GM21423 (cell line): ENCODE measurements around the gene RIOK1.
"Not testable (repeated sequence)": the region's sequence is repeated elsewhere in the genome, so short reads cannot be mapped to it uniquely, and the experiment has no call there.

ENCODE experiments used
- ATAC-seq: cut with Tn5 transposase; IDR thresholded peaks from one replicate; pipeline ENCODE4 v1.9.1; 2021; ENCODE audit warnings: mild to moderate bottlenecking, moderate library complexity; ENCODE audit not compliant: unreplicated experiment

RIOK1 gene

GRCh38 chr6:7439228-7439627, 49.6 kb downstream of the RIOK1 start:
- ATAC-seq: no peak

- no peak for ATAC-seq
Measured at GRCh38 chr6:7440476-7440875, 50.9 kb downstream of the RIOK1 start.

- ATAC-seq: no peak
Measured at GRCh38 chr6:7441048-7441775, 51.6 kb downstream of the RIOK1 start.

GRCh38 chr6:7442467-7442866, 52.9 kb downstream of the RIOK1 start:
- no peak for ATAC-seq

GRCh38 chr6:7445101-7445500, 55.5 kb downstream of the RIOK1 start:
- ATAC-seq: no peak

GRCh38 chr6:7445885-7446461, 56.4 kb downstream of the RIOK1 start:
- no peak for ATAC-seq

- no peak for ATAC-seq
Measured at GRCh38 chr6:7446619-7447325, 57.2 kb downstream of the RIOK1 start.

GRCh38 chr6:7448232-7448631, 58.6 kb downstream of the RIOK1 start:
- ATAC-seq: no peak

- no peak for ATAC-seq
Measured at GRCh38 chr6:7449018-7449417, 59.4 kb downstream of the RIOK1 start.

GRCh38 chr6:7451326-7451725, 61.7 kb downstream of the RIOK1 start:
- no peak for ATAC-seq

- ATAC-seq: no peak
Measured at GRCh38 chr6:7452898-7453297, 63.3 kb downstream of the RIOK1 start.

- no peak for ATAC-seq
Measured at GRCh38 chr6:7454696-7455358, 65.2 kb downstream of the RIOK1 start.

- ATAC-seq: not testable (repeated sequence)
Measured at GRCh38 chr6:7456302-7456701, 66.7 kb downstream of the RIOK1 start.

- ATAC-seq: no peak
Measured at GRCh38 chr6:7461416-7461815, 71.8 kb downstream of the RIOK1 start.

GRCh38 chr6:7463785-7464184, 74.2 kb downstream of the RIOK1 start:
- no peak for ATAC-seq

- no peak for ATAC-seq
Measured at GRCh38 chr6:7467007-7467897, 77.6 kb downstream of the RIOK1 start.
